WTC11 (cell line): ENCODE measurements around the gene ULK4. TPM values are rescaled to one million over a fixed set of nuclear protein-coding genes. Genes with fewer than 3 reads are reported as not detected.

Experiments used
- ATAC-seq: fragments of 200-7000 bp; cut with Tn5 transposase; 2 replicates; pipeline ENCODE4 v1.10.0; 2021; ENCODE audit warnings: mild to moderate bottlenecking, moderate library complexity
- CTCF ChIA-PET: fragments of 300-600 bp; sonication (Branson Sonifier 250); formaldehyde crosslinking; loops from one replicate; lab custom pipeline; 2021; ENCODE audit warnings: antibody characterized with exemption; lab: Charles Lee
- POLR2A ChIA-PET: fragments of 350-600 bp; sonication (Branson Sonifier 250); formaldehyde crosslinking; loops from one replicate; lab custom pipeline; 2021; ENCODE audit warnings: antibody characterized with exemption; lab: Charles Lee
- DNase-seq: peaks from one replicate; pipeline ENCODE4 v3.0.0; 2021; ENCODE audit warnings: low spot score
- H3K27ac Mint-ChIP-seq: 2 replicates; pipeline ENCODE4 v1.8.0; 2021; ENCODE audit warnings: mixed read lengths
- H3K27me3 Mint-ChIP-seq: 2 replicates; pipeline ENCODE4 v1.8.0; 2021; ENCODE audit warnings: low read depth, mild to moderate bottlenecking, moderate library complexity, mixed read lengths
- H3K36me3 Mint-ChIP-seq: 2 replicates; pipeline ENCODE4 v1.8.0; 2021; ENCODE audit warnings: mixed read lengths
- H3K4me1 Mint-ChIP-seq: 2 replicates; pipeline ENCODE4 v1.8.0; 2022; ENCODE audit warnings: mixed read lengths
- H3K4me3 Mint-ChIP-seq: 2 replicates; pipeline ENCODE4 v1.8.0; 2021; ENCODE audit warnings: mild to moderate bottlenecking, moderate library complexity, mixed read lengths
- H3K9me3 Mint-ChIP-seq: 2 replicates; pipeline ENCODE4 v1.8.0; 2021; ENCODE audit warnings: mixed read lengths
- ATF2 ChIP-seq: sonication (generic); formaldehyde crosslinking; IDR thresholded peaks from 2 replicates; pipeline ENCODE4 v1.8.1; 2022; ENCODE audit warnings: low read depth, missing genetic modification reagents, borderline replicate concordance
- GTF2I ChIP-seq: fragments of 250-450 bp; sonication (Bioruptor Pico); conservative IDR thresholded peaks from 2 replicates; pipeline ENCODE4 v1.4.0; 2021; ENCODE audit warnings: mild to moderate bottlenecking
- IRF2 ChIP-seq: sonication (generic); formaldehyde crosslinking; IDR thresholded peaks from 2 replicates; pipeline ENCODE4 v1.8.0; 2022; ENCODE audit warnings: low read depth, missing genetic modification reagents, borderline replicate concordance
- KAT7 ChIP-seq: sonication (generic); formaldehyde crosslinking; IDR thresholded peaks from 2 replicates; pipeline ENCODE4 v1.8.1; 2023; ENCODE audit warnings: missing genetic modification reagents, mild to moderate bottlenecking, borderline replicate concordance
- MAX ChIP-seq: sonication (generic); formaldehyde crosslinking; IDR thresholded peaks from 2 replicates; pipeline ENCODE4 v1.8.0; 2022; ENCODE audit warnings: mild to moderate bottlenecking, missing genetic modification reagents
- MYBL2 ChIP-seq: sonication (generic); formaldehyde crosslinking; IDR thresholded peaks from 2 replicates; pipeline ENCODE4 v1.8.1; 2023; ENCODE audit warnings: mild to moderate bottlenecking, moderate library complexity, missing genetic modification reagents
- NFYB ChIP-seq: sonication (generic); formaldehyde crosslinking; conservative IDR thresholded peaks from 2 replicates; pipeline ENCODE4 v1.8.0; 2022; ENCODE audit warnings: low read depth, missing genetic modification reagents
- NR2C2 ChIP-seq: sonication (generic); formaldehyde crosslinking; IDR thresholded peaks from 2 replicates; pipeline ENCODE4 v1.8.0; 2022; ENCODE audit warnings: mild to moderate bottlenecking, missing genetic modification reagents
- SMAD3 ChIP-seq: sonication (generic); formaldehyde crosslinking; IDR thresholded peaks from 2 replicates; pipeline ENCODE4 v1.8.0; 2022; ENCODE audit warnings: missing genetic modification reagents, mild to moderate bottlenecking, borderline replicate concordance
- SP1 ChIP-seq: sonication (generic); formaldehyde crosslinking; conservative IDR thresholded peaks from 2 replicates; pipeline ENCODE4 v1.8.1; 2022; ENCODE audit warnings: missing genetic modification reagents
- TEAD4 ChIP-seq: sonication (generic); formaldehyde crosslinking; IDR thresholded peaks from 2 replicates; pipeline ENCODE4 v1.8.0; 2022; ENCODE audit warnings: mild to moderate bottlenecking, missing genetic modification reagents
- TP53 ChIP-seq: sonication (generic); formaldehyde crosslinking; IDR thresholded peaks from 2 replicates; pipeline ENCODE4 v1.8.1; 2023; ENCODE audit warnings: mild to moderate bottlenecking, missing genetic modification reagents
- ZBTB43 ChIP-seq: sonication (generic); formaldehyde crosslinking; IDR thresholded peaks from 2 replicates; pipeline ENCODE4 v1.8.1; 2023; ENCODE audit warnings: mild to moderate bottlenecking, missing genetic modification reagents
- ZMAT4 ChIP-seq: fragments of 250-450 bp; sonication (Bioruptor Pico); IDR thresholded peaks from 2 replicates; pipeline ENCODE4 v1.9.0; 2021; ENCODE audit warnings: mild to moderate bottlenecking
- ZNF121 ChIP-seq: sonication (generic); formaldehyde crosslinking; IDR thresholded peaks from 2 replicates; pipeline ENCODE4 v1.8.0; 2023; ENCODE audit warnings: missing genetic modification reagents
- ZNF317 ChIP-seq: sonication (generic); formaldehyde crosslinking; IDR thresholded peaks from 2 replicates; pipeline ENCODE4 v1.8.1; 2023; ENCODE audit warnings: low read depth, mild to moderate bottlenecking, moderate library complexity, missing genetic modification reagents, borderline replicate concordance
- ZNF671 ChIP-seq: fragments of 250-450 bp; sonication (Bioruptor Pico); IDR thresholded peaks from 2 replicates; pipeline ENCODE4 v1.8.0; 2021; ENCODE audit warnings: mild to moderate bottlenecking
- total RNA-seq: library from RNA; stranded (reverse); gene quantifications from 3 replicates; pipeline ENCODE4 v1.2.3, GENCODE V29; 2021
- TF ChIP-seq, protein P1 (sequence below): sonication (generic); formaldehyde crosslinking; IDR thresholded peaks from 2 replicates; pipeline ENCODE4 v1.8.0; 2023; ENCODE audit warnings: mild to moderate bottlenecking, missing genetic modification reagents
- TF ChIP-seq, protein P2 (sequence below): fragments of 250-450 bp; sonication (Bioruptor Pico); IDR thresholded peaks from 2 replicates; pipeline ENCODE4 v1.8.0; 2021; ENCODE audit warnings: mild to moderate bottlenecking

The ULK4 gene
- total RNA-seq, 1 experiment from 2014 or later: 9.2 TPM

- TF ChIP-seq TP53 (no peak), MYBL2 (CRISPR knock-in tag) (no peak), NR2C2 (CRISPR knock-in tag) (no peak), MAX (no peak)
- TF ChIP-seq, protein P1, sequence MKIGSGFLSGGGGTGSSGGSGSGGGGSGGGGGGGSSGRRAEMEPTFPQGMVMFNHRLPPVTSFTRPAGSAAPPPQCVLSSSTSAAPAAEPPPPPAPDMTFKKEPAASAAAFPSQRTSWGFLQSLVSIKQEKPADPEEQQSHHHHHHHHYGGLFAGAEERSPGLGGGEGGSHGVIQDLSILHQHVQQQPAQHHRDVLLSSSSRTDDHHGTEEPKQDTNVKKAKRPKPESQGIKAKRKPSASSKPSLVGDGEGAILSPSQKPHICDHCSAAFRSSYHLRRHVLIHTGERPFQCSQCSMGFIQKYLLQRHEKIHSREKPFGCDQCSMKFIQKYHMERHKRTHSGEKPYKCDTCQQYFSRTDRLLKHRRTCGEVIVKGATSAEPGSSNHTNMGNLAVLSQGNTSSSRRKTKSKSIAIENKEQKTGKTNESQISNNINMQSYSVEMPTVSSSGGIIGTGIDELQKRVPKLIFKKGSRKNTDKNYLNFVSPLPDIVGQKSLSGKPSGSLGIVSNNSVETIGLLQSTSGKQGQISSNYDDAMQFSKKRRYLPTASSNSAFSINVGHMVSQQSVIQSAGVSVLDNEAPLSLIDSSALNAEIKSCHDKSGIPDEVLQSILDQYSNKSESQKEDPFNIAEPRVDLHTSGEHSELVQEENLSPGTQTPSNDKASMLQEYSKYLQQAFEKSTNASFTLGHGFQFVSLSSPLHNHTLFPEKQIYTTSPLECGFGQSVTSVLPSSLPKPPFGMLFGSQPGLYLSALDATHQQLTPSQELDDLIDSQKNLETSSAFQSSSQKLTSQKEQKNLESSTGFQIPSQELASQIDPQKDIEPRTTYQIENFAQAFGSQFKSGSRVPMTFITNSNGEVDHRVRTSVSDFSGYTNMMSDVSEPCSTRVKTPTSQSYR: no peak
- TF ChIP-seq, all 79 proteins: peak for 0
- DNase-seq (no peak), ATAC-seq (no peak)
- Mint-ChIP-seq H3K4me1 (peaks cover 39% of the 10 kb centered on the region), H3K27ac (no peak overlapping the region), H3K27me3 (no peaks in the 10 kb centered on the region), H3K4me3 (no peak overlapping the region), H3K9me3 (no peaks in the 10 kb centered on the region), H3K36me3 (no peaks in the 10 kb centered on the region)
- ChIA-PET POLR2A (no interaction called here), CTCF (no interaction called here)
Measured at GRCh38 chr3:41331041-41331440, 630.9 kb downstream of the ULK4 start.

DNA sequence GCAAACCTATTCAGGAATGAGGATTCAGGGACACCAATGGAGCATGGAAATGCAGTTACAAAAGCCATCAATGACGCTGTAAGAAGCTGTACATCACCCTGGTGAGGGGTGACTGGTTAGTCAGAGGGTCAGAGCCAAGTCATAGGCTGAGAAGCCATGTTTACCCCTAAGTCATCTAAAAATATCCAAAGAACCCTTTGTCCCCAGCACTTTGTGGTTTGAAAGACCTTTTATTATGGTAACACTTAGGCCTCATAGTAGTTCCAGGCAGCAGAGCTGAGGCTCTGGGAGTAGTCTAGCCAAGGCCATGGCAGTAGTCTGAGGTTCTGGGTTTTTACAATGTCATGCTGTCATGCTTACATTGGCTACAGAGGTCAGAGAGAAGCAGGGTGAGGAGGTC is 631.4 kb downstream of the ULK4 start:
- POLR2A ChIA-PET: no interaction called here
- ATAC-seq (peak; percentile 64), DNase-seq (no peak)
- H3K27ac Mint-ChIP-seq: peak overlapping the region; percentile 73; the same call in 1 of the 2 replicates
- CTCF ChIA-PET: no interaction called here
- no peak overlapping the region for H3K4me3 Mint-ChIP-seq
- peaks cover 39% of the 10 kb centered on the region for H3K4me1 Mint-ChIP-seq
- no peaks in the 10 kb centered on the region for H3K36me3 Mint-ChIP-seq
- no peaks in the 10 kb centered on the region for H3K27me3 Mint-ChIP-seq
- no peaks in the 10 kb centered on the region for H3K9me3 Mint-ChIP-seq
- TF ChIP-seq TEAD4 (CRISPR knock-in tag) (no peak), ZNF317 (CRISPR knock-in tag) (no peak), SP1 (CRISPR knock-in tag) (no peak), SMAD3 (CRISPR knock-in tag) (no peak), MAX (no peak), ZNF671 (CRISPR knock-in tag) (no peak), ZBTB43 (CRISPR knock-in tag) (no peak), IRF2 (CRISPR knock-in tag) (no peak), ATF2 (CRISPR knock-in tag) (no peak), ZMAT4 (no peak), GTF2I (CRISPR knock-in tag) (no peak), ZNF121 (CRISPR knock-in tag) (no peak), KAT7 (CRISPR knock-in tag) (no peak), NR2C2 (CRISPR knock-in tag) (no peak), NFYB (no peak)
- TF ChIP-seq, protein P2, sequence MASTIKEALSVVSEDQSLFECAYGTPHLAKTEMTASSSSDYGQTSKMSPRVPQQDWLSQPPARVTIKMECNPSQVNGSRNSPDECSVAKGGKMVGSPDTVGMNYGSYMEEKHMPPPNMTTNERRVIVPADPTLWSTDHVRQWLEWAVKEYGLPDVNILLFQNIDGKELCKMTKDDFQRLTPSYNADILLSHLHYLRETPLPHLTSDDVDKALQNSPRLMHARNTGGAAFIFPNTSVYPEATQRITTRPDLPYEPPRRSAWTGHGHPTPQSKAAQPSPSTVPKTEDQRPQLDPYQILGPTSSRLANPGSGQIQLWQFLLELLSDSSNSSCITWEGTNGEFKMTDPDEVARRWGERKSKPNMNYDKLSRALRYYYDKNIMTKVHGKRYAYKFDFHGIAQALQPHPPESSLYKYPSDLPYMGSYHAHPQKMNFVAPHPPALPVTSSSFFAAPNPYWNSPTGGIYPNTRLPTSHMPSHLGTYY (CRISPR knock-in tag): no peak
